ENCODE data around the gene ATL1. TPM values are rescaled to one million over a fixed set of nuclear protein-coding genes. Genes with fewer than 3 reads are reported as not detected.
A peak's percentile ranks its signal among the peaks of the same experiment; 100 is the strongest.

The ATL1 gene
- total RNA-seq, 1 donor from 2014 or later, result 1.8 TPM

GRCh38 chr14:50560931-50561285 is 963 bp downstream of the ATL1 start:
- H3K36me3 Mint-ChIP-seq, result no peaks in the 10 kb centered on the region
- peak overlapping the region; percentile 80 for H3K4me3 Mint-ChIP-seq
- no peaks in the 10 kb centered on the region for H3K9me3 Mint-ChIP-seq
- peak overlapping the region; percentile 47 for H3K27ac Mint-ChIP-seq
- peaks cover 6% of the 10 kb centered on the region for H3K4me1 Mint-ChIP-seq
- peak; percentile 26 to 55 for DNase-seq (ENCODE audit: low spot score in 2 of 2, unreplicated experiment in 2 of 2)
- peaks cover 79% of the 10 kb centered on the region for H3K27me3 Mint-ChIP-seq (ENCODE audit: low read depth)
- TF ChIP-seq CTCF (IDR thresholded peaks at IDR 0.05; ENCODE audit: unreplicated experiment), result no peak

GRCh38 chr14:50562841-50563240 is 2.9 kb downstream of the ATL1 start:
- H3K4me1 Mint-ChIP-seq, result peaks cover 6% of the 10 kb centered on the region
- peaks cover 8% of the 10 kb centered on the region for H3K9me3 Mint-ChIP-seq
- no peaks in the 10 kb centered on the region for H3K36me3 Mint-ChIP-seq
- H3K27ac Mint-ChIP-seq, result no peak overlapping the region
- H3K27me3 Mint-ChIP-seq (ENCODE audit: low read depth), result peaks cover 65% of the 10 kb centered on the region
- TF ChIP-seq CTCF (IDR thresholded peaks at IDR 0.05; ENCODE audit: unreplicated experiment), result no peak
- no peak for DNase-seq (ENCODE audit: low spot score in 2 of 2, unreplicated experiment in 2 of 2)
- H3K4me3 Mint-ChIP-seq, result no peak overlapping the region

DNA sequence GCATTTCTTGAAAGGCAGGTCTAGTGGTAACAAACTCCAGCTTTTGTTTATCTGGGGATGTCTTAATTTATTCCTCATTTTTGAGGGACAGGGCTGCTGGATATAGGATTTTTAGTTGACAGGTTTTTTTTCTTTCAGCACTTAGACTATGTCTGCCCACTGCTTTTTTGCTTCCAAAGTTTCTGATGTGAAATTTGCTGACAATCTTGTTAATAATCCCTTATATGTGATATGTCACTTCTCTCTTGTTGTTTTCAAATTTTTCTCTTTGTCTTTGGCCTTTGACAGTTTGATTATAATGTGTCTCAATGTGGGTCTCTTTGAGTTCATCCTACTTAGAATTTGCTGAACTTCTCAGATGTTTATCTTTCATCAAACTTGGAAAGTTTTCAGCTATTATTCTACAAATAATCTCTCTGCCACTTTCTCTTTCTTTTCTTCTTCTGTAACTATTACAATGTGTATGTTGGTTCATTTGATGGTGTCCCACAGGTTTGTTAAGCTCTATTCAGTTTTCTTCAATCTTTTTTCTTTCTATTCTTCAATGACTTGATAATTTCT is 9.8 kb downstream of the ATL1 start:
- H3K9me3 Mint-ChIP-seq, result peaks cover 44% of the 10 kb centered on the region
- H3K27me3 Mint-ChIP-seq (ENCODE audit: low read depth), result peaks cover 5% of the 10 kb centered on the region
- no peak overlapping the region for H3K27ac Mint-ChIP-seq
- DNase-seq (ENCODE audit: low spot score in 2 of 2, unreplicated experiment in 2 of 2), result no peak
- H3K4me3 Mint-ChIP-seq, result no peak overlapping the region
- H3K4me1 Mint-ChIP-seq, result no peaks in the 10 kb centered on the region
- TF ChIP-seq CTCF (IDR thresholded peaks at IDR 0.05; ENCODE audit: unreplicated experiment), result no peak
- peaks cover 4% of the 10 kb centered on the region for H3K36me3 Mint-ChIP-seq

DNA sequence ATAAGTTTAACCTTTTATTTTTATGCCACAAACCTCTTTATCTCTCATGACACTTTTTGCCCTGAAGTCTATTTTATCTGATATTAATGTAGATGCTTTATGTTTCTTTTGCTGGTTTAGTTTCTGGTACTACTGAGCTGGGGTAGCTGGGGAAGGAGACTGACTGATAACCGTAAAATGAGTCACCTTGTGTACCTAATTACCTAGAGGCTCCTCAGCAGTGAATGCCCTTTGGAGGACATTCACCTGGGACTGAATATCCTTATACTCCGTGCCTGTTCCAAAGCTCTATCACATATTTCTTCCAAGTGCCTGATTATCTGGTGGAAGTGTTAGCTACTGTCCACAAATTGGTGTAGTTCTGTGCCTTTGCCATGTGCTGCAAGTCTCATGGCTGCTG is 13.9 kb downstream of the ATL1 start:
- Mint-ChIP-seq H3K9me3 (peaks cover 33% of the 10 kb centered on the region), H3K36me3 (peaks cover 4% of the 10 kb centered on the region), H3K27ac (no peak overlapping the region), H3K4me1 (no peaks in the 10 kb centered on the region), H3K27me3 (ENCODE audit: low read depth) (no peaks in the 10 kb centered on the region), H3K4me3 (no peak overlapping the region)
- no peak for TF ChIP-seq CTCF (IDR thresholded peaks at IDR 0.05; ENCODE audit: unreplicated experiment)
- DNase-seq (ENCODE audit: low spot score in 2 of 2, unreplicated experiment in 2 of 2), result no peak

- Mint-ChIP-seq H3K4me3 (no peak overlapping the region), H3K36me3 (no peaks in the 10 kb centered on the region)
Measured at GRCh38 chr14:50575769-50576168, 15.8 kb downstream of the ATL1 start.

More at GRCh38 chr14:50575769-50576168, 15.8 kb downstream of the ATL1 start:
- no peaks in the 10 kb centered on the region for H3K4me1 Mint-ChIP-seq
- no peak overlapping the region for H3K27ac Mint-ChIP-seq
- TF ChIP-seq CTCF (IDR thresholded peaks at IDR 0.05; ENCODE audit: unreplicated experiment), result no peak
- peaks cover 19% of the 10 kb centered on the region for H3K9me3 Mint-ChIP-seq
- H3K27me3 Mint-ChIP-seq (ENCODE audit: low read depth), result no peaks in the 10 kb centered on the region
- no peak for DNase-seq (ENCODE audit: low spot score in 2 of 2, unreplicated experiment in 2 of 2)
